ENCODE results near the gene ORAI2. TPM values are rescaled to one million over a fixed set of nuclear protein-coding genes. Genes with fewer than 3 reads are reported as not detected.

The ORAI2 gene
- total and polyA plus RNA-seq, 2 of the 13 experiments (the other 11 are each of a cell fraction or from before 2014, with no cell fraction given) = 3.0 to 6.0 TPM

DNA sequence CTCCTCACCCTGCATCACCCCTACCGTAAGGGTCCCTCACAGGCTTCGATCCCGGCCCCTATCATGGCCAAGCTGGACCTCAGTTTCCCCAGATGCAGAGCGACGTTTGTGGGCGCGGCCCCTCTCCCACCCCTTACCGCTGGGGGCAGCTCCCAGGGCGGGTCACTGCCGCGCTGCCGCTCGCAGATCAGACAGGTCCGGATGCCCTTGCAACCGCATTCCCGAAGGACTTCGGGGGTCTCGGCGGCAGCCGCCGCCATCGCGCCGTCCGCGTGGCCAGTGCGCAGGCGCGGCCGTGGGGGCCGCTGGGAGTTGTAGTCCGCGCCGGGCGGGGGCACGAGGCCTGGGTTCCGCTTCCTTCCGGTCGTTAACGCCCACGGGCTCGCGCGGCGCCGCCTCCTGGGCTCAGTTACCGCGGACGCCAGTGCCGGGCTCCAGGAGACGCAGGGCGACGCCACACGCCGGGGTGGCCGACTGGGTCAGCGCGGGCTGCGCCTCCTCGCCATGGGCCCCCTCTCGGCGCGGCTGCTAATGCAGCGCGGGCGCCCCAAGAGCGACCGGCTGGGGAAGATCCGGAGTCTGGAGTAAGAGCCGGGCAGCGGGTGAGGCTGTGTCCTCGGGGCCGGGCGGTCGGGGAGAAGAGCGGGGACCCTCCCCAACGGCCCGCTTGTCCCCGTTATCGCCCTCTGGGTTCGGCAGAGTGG, 31.4 kb downstream of the ORAI2 start, which contains the start of the genes ALKBH4 and LRWD1 (continued):
- TF ChIP-seq, protein P1, sequence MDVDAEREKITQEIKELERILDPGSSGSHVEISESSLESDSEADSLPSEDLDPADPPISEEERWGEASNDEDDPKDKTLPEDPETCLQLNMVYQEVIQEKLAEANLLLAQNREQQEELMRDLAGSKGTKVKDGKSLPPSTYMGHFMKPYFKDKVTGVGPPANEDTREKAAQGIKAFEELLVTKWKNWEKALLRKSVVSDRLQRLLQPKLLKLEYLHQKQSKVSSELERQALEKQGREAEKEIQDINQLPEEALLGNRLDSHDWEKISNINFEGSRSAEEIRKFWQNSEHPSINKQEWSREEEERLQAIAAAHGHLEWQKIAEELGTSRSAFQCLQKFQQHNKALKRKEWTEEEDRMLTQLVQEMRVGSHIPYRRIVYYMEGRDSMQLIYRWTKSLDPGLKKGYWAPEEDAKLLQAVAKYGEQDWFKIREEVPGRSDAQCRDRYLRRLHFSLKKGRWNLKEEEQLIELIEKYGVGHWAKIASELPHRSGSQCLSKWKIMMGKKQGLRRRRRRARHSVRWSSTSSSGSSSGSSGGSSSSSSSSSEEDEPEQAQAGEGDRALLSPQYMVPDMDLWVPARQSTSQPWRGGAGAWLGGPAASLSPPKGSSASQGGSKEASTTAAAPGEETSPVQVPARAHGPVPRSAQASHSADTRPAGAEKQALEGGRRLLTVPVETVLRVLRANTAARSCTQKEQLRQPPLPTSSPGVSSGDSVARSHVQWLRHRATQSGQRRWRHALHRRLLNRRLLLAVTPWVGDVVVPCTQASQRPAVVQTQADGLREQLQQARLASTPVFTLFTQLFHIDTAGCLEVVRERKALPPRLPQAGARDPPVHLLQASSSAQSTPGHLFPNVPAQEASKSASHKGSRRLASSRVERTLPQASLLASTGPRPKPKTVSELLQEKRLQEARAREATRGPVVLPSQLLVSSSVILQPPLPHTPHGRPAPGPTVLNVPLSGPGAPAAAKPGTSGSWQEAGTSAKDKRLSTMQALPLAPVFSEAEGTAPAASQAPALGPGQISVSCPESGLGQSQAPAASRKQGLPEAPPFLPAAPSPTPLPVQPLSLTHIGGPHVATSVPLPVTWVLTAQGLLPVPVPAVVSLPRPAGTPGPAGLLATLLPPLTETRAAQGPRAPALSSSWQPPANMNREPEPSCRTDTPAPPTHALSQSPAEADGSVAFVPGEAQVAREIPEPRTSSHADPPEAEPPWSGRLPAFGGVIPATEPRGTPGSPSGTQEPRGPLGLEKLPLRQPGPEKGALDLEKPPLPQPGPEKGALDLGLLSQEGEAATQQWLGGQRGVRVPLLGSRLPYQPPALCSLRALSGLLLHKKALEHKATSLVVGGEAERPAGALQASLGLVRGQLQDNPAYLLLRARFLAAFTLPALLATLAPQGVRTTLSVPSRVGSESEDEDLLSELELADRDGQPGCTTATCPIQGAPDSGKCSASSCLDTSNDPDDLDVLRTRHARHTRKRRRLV (CRISPR knock-in tag; IDR thresholded peaks at IDR 0.05) = no peak
- TF ChIP-seq HMGA1 (CRISPR knock-in tag; conservative IDR thresholded peaks at IDR 0.05) (no peak), TBX2 (CRISPR knock-in tag; IDR thresholded peaks at IDR 0.05; ENCODE audit: borderline replicate concordance) (peak; percentile 80), HCFC1 (IDR thresholded peaks at IDR 0.05; ENCODE audit: low read depth, low read length) (peak; percentile 92), HOXD1 (CRISPR knock-in tag; IDR thresholded peaks at IDR 0.05) (peak; percentile 21; the same call in 1 of the 2 replicates), ZXDC (CRISPR knock-in tag; IDR thresholded peaks at IDR 0.05) (no peak; the same call in 1 of the 2 replicates), MEF2D (CRISPR knock-in tag; IDR thresholded peaks at IDR 0.05) (no peak; the same call in 1 of the 2 replicates), PAWR (CRISPR knock-in tag; IDR thresholded peaks at IDR 0.05; ENCODE audit: borderline replicate concordance) (no peak), BCL6 (CRISPR knock-in tag; IDR thresholded peaks at IDR 0.05) (no peak), SMARCC2 (IDR thresholded peaks at IDR 0.05) (no peak), ATM (IDR thresholded peaks at IDR 0.05; ENCODE audit: borderline replicate concordance) (no peak), ZNF337 (CRISPR knock-in tag; IDR thresholded peaks at IDR 0.05; ENCODE audit: borderline replicate concordance, low read depth) (no peak), NFYC (CRISPR knock-in tag; IDR thresholded peaks at IDR 0.05) (no peak), DNMT3B (CRISPR knock-in tag; conservative IDR thresholded peaks at IDR 0.05) (no peak), SIN3A (IDR thresholded peaks at IDR 0.05; ENCODE audit: borderline replicate concordance, low read depth, low read length) (peak; percentile 85; the same call in 1 of the 2 replicates), JUND (CRISPR knock-in tag; IDR thresholded peaks at IDR 0.05) (no peak), BORCS8-MEF2B (CRISPR knock-in tag; IDR thresholded peaks at IDR 0.05) (0 out of 2 replicates have a peak, but pooled peaks have one; percentile 39)
- TF ChIP-seq, protein P2, sequence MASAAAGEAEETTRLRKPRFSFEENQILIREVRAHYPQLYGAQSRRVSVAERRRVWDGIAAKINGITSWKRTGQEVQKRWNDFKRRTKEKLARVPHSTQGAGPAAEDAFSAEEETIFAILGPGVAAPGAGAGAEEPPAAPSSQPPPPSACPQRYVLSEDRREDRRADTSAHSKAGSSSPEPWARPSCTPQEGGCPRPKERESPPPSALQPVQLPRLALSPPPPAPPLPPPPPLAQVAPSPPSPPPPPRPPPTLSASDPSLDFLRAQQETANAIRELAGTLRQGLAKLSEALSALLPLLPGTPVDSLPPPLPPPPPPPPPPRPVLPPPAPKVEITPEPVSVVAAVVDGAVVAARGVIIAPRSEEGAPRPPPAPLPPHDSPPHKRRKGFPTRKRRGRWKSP (CRISPR knock-in tag; IDR thresholded peaks at IDR 0.05) = peak; percentile 74; the same call in 1 of the 2 replicates
- TF ChIP-seq, protein P3, sequence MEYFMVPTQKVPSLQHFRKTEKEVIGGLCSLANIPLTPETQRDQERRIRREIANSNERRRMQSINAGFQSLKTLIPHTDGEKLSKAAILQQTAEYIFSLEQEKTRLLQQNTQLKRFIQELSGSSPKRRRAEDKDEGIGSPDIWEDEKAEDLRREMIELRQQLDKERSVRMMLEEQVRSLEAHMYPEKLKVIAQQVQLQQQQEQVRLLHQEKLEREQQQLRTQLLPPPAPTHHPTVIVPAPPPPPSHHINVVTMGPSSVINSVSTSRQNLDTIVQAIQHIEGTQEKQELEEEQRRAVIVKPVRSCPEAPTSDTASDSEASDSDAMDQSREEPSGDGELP (IDR thresholded peaks at IDR 0.05; ENCODE audit: borderline replicate concordance, low read depth) = no peak

Measured in HepG2 (cell line).